Measurements from ENCODE around the gene CASK.
"Not testable (repeated sequence)": the region's sequence is repeated elsewhere in the genome, so short reads cannot be mapped to it uniquely, and the experiment has no call there.

Gene CASK

DNA sequence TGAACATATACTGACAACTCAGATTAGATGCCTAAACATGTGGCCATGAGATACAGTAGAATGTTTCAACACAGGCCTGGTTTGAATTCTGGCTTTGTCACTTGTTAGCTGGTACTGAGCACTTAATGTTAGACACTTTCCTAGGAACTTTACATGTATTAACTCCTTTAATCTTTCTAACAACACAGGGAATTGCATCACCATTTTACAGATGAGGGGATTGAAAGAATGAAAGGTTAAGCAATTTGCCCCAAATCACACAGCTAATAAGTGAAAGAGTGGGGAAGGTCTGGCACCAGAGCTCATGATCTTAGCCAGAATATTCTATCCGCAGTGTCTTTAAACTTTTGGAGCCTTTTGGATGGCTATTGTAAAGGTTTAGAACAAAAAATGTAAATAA, 380.3 kb downstream of the CASK start:
- DNase-seq = no peak

DNA sequence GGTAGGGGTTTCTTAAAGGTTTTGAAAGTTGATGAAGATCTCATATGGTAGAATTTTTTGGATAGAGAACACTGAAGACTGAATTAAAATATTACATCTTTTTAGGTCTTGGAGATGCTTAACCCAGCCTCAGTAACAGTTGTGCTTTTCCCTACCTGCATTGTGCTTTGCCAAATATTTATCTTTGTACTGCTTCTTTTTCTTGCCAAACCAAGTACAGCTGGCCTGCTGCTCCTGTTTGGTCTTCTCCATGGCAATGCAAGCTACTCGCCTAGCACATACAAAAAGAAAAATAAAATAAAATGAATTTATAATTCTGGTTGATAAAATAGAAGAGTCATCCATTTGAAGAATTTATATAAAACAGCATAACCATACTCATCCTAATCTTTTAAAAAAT, 380.8 kb downstream of the CASK start:
- no peak for DNase-seq

DNA sequence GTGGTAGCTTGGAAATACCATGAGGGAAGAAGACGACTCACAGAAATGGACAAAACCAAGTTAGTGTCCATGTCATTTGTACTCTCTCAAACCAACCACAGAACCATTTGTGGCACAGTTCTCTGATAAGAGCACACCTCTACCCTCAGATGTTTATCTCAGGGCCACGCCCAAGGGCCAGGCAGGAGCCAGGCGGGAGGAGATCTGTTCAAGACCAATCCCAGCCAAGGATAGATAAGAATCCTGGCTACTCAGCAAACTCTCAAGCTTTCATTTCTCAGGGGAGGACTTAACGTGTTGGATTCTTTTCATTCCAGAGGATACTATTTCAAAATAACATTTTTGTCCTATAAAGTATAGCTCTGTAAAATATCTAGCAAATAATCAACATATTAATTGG, 381.2 kb downstream of the CASK start:
- DNase-seq = no peak

DNA sequence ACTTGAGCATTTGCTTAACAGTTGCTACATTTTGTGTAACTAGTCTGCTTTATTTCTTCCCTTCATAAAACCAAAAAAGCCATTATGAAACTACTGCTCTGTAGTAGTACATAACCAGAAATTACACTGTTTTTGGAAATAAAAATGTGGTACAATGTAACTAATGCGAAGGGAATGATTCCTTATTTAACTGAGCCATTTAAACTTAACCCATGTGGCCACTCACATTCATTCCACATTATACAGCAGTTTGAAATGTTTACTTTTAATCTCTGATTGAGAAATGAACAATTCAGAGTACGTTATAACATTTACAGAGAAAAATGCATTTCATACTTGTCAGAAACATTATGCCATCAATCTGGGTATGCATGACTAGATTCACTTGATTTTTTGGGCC, 382.0 kb downstream of the CASK start:
- DNase-seq = no peak

DNA sequence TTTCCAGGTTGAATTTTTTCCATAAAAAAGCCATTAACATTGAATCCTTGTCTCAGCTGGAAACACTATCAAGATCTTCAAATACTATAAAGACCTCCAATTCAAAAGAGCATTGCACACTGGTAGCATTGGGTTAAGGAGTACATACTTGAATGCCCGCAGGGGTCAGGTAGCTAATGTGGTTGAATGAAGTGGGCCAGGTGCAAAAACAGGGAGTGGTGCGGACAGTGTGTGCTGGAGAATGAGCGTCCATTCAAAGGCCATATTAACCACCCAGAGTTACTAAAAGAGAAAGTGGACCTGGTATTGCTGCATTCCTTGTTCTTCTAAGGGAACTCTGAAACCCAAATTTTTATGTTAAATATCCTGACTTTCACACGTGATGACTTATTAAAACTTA, 384.6 kb downstream of the CASK start:
- no peak for DNase-seq

DNA sequence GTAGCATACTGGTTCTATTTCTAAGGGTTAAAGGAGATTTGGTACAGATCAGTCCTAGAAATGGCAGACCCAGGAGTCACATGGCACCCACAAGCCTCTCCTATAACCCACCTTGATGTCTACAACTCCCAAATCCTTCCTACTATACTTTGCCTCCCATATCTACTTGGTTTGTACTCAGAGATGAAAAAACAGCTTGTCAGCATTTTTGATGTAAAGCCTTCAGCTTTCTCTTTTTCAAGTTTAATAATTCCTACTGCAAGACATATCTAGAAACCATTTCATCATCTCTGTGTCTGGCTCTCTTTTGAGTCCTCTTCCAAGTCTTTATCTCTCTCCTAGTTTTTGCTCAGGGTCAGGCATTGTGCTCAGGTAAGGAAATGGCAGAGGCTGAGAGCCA, 393.3 kb downstream of the CASK start:
- no peak for DNase-seq

DNA sequence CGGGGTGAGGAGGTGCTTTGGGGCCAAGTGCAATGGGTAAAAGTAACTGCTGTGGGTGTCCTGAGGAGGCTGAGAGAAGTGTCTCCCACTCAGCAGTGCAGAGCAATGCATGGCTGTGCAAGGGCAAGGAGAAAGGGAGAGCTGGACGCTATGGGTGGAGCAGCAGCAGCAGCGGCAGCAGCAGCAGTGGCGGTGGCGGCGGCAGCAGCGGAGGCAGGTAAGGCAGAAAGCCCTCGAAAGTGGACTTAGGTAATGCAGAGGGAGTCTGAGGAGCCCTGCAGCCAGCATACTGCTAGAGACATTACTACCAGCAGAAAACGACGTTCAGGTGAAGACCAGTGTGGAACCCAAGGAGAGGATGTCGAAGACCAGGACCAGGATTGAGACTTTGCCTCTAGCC, 394.1 kb downstream of the CASK start:
- no peak for DNase-seq

DNA sequence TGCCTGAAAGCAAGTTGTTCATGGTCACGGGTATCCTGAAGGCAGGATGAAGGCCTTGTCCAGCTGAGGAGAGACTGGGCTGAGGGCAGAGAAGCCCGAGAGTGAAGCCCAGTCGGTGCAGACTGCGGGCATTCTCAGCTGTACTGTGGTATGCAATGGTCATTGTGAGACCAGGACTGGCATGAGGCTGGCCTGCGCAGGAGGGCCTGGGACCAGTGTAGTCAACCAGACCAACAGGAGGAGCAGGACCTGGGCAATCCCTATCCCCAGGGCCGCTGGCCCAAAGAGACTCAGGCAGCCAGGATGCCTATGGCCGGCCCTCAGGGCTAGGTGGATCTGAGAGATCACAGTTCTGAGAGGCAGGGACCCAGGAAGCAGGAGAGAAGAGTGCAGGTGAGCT, 394.6 kb downstream of the CASK start:
- no peak for DNase-seq

DNA sequence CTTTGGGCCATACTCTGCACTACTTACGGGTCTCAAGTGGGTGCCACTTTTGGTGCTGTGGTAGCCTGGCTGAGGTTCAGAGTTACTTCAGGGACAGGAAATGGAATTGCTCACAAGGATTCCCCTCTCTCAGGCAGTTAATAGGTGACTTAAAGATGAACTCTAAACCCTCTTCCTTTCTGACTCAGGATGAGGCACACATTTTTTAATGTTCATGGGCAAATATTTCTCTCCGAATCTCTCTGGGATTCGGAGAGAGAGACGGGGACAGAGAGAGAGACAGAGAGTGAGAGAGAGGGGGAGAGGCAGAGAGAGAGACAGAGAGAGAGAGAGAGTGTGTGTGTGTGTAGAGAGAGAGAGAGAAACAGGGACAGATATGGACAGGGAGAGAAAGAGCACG, 396.4 kb downstream of the CASK start:
- no peak for DNase-seq

DNA sequence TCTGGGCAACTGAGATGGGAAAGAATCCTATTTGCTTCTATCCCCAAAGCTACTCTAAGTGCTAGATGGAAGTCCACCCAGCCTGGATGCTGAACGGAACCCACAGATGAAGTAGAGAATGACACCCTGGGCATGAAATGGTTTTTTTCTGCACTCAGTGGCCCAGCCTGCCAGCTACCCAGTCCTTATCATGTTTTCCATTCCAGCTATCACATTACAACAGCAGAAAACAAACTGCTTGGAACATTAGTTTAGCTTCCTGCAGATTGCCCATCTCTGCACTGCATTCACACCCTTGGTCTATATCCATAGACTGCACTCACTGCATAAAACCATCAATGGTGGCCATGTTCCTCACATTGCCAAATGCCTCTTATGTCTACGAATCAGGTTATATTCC, 397.1 kb downstream of the CASK start:
- no peak for DNase-seq

DNA sequence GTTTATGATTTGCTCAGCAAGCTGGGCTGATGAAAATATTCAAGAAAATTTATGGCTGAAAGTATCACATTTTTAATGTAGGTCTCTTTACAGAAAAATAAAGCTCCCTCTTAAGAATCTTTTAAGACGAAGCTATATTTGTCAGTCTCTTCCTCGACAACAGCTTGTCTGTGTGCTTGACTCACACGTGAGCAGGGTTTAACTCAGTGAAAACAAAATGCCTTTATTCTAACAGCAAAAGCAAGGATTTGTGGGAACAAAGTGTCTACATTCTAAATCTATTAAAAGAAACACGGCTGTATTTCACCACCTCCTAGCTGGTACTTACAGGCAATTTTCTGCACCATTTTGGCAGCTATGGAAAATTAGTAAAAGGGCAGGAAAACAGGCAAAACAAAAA, 400.7 kb downstream of the CASK start:
- DNase-seq = no peak

DNA sequence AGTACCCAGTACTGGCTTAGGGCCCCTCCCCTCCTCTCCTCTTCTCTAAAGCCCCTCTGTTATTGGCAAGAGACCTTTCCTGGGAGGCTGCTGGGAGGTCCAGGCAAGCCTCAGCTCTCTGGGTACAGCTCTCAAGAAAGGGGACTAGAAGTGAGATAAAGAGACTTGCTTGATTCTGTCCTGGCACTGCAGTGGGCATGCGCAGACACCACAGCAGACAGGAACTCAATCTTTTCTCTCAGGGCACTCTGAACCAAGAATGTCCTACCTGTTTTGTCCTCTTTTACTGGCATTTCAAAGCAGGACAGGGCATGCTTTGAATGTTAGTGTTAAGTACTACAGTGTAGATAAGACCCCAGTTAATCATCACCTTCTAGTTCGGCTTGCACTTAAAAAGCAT, 401.3 kb downstream of the CASK start:
- no peak for DNase-seq

DNA sequence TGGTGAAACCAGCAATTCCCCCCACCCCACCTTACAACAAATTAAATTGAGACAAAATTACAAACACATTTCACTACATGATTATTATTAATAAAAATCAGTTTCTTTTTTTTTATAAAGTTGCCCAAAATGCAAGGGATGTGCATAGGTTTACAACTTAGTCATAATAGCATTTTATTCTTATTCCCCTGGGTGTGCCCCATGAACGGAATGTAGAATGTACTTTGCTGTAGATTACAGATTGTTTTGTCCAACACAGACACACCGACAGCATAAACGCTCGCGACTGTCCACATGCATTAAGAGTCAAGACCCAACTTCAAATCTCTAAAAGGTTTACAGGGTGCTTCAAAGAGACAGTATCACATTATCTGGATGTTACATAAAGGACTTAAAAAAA, 403.9 kb downstream of the CASK start:
- DNase-seq = no peak

DNA sequence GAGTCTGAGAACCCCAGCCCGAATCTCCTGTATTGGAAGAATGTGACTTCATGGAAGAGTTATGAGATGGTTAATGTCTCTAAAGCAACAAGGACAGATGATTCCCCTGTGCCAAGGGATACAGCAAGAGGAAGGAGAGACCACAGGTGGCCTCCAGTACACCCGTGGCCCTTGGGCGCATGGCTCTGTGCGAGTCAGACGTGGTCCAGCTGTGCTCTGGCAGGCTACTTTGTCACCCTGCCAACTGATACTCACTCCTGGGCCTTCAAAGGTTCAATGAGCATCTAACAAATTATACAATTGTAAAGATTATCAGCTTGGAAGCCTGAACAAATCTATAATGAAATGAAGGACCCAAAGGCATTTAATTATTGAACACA, 404.5 kb downstream of the CASK start:
- no peak for DNase-seq

DNA sequence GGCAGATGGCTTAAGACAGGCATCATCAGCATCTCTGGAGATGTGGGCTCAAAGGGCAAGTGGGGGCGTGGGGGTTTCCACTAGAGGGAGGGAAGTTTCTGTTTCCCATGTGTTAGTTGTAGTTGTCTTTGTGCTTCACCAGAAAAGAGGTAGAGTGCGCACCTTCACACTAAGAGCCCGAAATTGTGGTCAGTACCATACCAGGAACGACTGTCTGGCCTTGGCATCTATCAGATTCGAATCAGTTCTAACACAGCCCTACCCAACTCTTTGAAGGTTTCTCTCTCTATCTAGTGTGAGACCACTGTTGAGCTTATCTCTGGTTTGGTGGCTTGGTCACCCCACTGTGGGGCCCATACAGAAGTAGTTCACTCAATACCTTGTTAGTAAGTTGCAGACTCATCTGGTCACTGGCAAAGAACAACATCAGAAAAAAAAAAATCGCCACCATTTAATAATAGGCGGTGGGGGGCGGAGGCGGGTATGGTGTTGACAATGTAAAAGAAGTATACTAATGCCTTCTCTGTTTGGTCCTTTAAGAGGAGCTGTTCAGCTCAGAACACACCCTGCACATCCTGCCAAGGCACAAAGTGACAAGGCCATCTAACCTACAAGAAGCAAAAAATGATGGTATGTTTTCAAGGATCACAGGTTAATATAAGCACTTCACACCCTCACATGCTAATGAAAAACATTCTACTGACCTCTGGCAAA, 405.1 kb downstream of the CASK start:
- no peak for DNase-seq

DNA sequence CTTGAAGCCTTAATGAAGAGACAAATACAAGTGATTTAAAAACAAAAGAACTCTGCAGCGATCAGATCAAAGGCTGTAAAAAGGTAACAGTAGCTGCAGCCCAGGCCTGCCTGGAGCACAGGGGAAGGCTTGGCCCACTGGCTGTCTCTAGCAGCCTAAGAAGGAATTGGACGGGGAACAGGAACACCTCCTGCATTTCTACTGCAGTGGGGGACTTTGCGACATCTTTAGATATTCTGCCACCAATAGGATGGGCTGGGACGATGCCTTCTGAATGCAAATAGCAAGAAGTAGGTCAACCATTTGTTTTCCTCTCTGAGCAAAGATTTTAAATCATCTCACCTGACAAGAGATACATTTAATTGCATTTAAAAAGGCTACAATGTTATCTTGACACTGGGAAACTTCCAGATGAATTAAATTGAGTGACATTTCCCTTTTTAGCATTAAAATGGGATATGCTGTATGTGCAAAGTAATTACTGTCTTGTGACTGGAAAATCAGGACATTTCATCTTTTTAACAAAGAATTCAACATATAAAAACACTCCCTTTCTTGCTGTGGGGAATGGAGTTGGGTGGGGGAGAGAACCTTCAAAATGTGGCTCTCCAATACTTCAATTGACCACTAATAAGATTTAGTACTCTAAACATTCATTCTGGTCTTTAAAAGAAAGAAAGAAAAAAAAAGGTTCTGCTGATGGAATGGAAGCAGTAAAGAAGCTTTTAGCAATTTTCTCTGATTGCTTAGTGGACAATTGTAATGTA, 406.2 kb downstream of the CASK start:
- no peak for DNase-seq

DNA sequence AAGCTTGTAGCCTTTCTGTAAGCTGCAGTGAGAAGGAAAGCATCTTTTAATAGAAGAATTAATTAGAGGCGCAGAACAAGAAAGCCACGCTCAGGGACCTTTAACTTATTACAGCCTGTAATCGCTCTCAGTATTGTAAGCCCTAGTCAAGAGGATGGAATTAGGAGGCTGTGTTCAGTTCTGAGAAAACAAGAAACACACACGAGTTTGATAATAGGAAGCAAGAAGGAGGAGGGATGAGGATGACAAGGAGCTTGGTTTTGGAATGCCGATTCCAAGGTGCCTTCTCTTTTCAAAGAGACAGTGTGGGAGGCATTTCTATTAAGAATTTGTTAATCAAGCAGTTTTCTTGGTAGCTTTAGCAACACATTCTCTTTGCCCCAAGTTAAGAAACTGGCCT, 406.9 kb downstream of the CASK start:
- no peak for DNase-seq

DNA sequence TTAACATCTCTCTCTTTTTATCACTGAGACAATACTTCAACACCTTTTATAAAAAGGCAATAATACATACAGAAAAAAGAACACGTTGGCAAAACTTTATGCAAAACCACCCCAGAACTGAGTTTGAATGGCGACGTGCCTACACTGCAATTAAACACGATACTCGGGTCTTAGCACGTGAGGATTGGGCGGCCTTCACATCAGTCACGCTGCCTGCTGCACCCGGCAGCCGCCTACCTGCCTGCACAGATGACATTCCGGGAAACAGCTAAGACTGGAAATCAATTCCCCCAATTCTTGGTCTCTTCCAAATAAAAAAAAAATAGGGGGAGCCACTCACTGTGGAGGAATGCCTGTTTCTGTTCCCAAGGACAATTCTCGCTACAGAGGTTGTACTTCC, 408.0 kb downstream of the CASK start:
- DNase-seq = no peak

DNA sequence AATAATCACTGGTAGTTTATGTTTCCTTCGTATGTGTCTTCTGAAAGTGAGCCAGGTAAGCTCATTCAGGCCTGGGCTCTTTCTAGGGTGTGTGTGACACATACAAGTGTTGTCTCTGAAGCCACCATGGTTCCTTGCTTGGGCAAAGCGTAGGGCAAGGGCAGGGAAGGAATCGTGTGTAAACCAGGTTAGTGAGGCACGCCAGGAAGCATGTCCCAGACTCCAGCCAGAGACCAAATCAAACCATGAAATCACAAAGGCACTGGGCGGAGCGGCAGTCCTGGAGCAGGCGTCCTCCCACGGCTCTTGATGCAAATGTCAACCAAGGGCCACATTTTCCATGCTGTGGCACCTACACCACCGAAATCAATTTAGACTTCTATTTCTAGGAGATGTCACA, 409.2 kb downstream of the CASK start:
- DNase-seq = no peak

DNA sequence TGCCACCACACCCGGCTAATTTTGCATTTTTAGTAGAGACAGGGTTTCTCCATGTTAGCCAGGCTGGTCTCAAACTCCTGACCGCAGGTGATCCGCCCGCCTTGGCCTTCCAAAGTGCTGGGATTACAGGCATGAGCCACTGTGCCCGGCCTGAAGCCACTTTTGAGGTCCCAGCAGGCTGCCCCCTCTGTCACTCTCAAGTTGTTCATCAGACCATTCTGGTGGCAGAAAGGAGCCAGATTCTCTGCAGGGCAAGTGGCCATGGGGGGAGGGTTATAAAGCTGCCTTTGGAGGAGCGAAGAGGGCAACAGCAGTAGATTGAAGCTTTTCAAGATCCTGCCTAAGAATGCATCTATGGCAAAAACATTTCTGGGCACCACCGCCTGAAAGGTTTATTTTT, 410.5 kb downstream of the CASK start:
- DNase-seq = not testable (repeated sequence)

DNA sequence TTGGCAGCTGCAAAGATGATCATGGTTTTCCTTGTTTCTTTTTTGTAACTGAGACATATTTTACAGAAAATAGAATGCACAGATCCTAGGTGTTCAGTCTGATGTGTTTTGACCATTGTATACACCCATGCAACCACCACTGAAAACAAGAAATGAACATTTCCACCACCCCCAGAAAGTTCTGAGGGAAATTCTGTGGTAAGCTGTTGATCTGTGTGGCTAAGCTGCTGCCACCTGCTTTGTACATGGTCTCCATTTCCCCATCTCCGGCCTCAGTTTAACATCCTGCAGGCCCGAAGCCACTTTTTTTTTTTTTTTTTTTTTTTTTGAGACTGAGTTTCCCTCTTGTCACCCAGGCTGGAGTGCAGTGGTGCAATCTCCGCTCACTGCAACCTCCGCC, 411.0 kb downstream of the CASK start:
- DNase-seq = no peak

DNA sequence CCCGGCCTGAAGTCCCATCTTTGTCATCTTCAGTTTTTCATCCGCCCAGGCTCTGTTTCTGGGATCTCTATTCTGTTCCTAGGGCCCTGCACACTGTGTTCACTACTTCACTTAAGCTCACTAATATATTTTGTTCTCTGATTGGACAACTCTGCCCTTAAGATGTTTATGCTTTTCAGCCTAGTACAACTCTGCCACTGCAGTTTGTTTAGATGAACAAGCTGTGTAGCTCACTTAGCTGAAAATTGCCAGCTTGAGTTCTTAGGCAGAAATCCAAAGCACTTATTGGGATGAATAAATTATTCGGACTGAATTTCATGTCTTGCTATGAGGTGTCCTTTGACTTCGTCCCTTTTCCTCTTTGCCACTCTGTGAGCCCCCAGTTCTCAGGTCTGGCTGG, 415.4 kb downstream of the CASK start:
- DNase-seq = no peak

DNA sequence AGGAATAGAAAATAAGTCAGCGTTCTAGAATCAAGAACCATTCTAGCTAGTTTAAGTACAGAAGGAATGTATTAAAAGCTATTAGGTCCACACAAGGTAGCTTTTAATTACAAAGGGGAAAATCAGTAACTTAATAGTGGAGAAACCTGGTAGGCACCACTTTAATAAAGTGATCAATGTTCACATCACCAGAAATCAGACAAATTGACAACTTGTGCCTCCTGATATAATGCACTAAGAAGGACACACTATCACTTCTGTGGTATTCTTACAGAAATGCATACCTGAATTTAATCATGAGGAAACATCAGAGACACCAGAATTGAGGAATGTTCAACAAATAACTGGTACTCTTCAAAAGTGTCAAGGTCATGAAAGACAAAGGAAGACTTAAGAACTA, 421.4 kb downstream of the CASK start:
- no peak for DNase-seq

DNA sequence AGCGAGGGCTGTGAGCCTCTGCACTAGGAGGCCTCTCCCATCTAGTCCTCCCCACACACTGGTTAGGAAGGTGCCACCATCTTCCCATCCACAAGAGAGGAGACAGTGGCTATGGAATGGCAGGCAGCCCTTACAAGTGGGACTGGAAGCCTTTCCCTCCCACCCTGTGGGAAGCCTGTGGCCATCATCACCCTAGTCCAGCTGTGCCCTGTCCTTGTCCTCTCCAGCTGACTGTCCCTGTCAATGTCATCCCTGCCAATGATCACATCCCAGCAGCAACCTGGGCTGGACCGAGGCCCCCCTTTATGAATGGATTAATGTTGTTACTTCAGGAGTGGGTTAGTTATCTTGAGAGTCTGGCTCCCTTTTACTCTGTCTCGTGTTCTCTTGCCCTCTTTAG, 423.4 kb downstream of the CASK start:
- DNase-seq = no peak

DNA sequence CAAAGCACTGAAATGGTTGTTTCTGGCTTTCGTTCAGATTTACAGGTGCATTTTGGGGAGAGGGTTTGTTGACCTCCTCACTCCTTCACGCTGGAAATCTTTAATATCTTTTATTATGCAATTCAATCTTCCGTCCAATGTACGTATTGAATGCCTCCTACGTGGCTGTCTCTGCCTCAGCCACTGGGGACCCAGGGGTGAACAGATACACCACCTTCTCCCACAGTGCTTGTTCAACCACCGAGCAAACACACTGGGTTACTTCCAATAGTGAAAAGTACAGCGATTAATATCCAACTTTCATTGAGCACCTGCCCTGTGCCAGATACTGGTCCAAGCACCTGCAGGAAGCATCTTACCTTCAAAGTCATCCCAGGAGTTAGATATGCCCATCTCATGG, 424.2 kb downstream of the CASK start:
- no peak for DNase-seq
